Keratinocyte (primary cell): ENCODE data around the gene AGXT2. TPM values are rescaled to one million over a fixed set of nuclear protein-coding genes. Genes with fewer than 3 reads are reported as not detected.

Experiments
- DNase-seq: peaks from one replicate; pipeline ENCODE4 v3.0.0-alpha.2; 2011; ENCODE audit warnings: low read depth, missing footprints, low spot score
- FAIRE-seq: peaks from 2 replicates; lab custom pipeline; 2011; peaks lifted over from hg19 to GRCh38; lab: Jason Lieb, UNC
- H2AFZ ChIP-seq: 2 replicates; pipeline ENCODE4 v1.6.0; 2012; ENCODE audit warnings: low read length, control low read depth, inconsistent platforms; ENCODE audit not compliant: control insufficient read depth
- H3K27ac ChIP-seq: 2 replicates; pipeline ENCODE4 v1.5.1; 2011; ENCODE audit warnings: low read length; ENCODE audit not compliant: control insufficient read depth, insufficient read depth
- H3K27me3 ChIP-seq: 3 replicates; pipeline ENCODE4 v1.6.0; 2011; ENCODE audit warnings: low read length; ENCODE audit not compliant: control insufficient read depth, insufficient read depth; ENCODE audit errors: extremely low read depth
- H3K36me3 ChIP-seq, 2 experiments: 2 replicates in 1 of 2; 3 replicates in 1 of 2; pipeline ENCODE4 v1.5.1; 2011; ENCODE audit warnings: low read length in 2 of 2, mild to moderate bottlenecking in 1 of 2; ENCODE audit not compliant: control insufficient read depth in 2 of 2, insufficient read depth in 2 of 2; ENCODE audit errors: extremely low read depth in 1 of 2
- H3K4me1 ChIP-seq: 3 replicates; pipeline ENCODE4 v1.5.1; 2011; ENCODE audit warnings: low read length; ENCODE audit not compliant: control insufficient read depth, insufficient read depth; ENCODE audit errors: extremely low read depth
- H3K4me2 ChIP-seq: 3 replicates; pipeline ENCODE4 v1.6.0; 2011; ENCODE audit warnings: low read depth, low read length; ENCODE audit not compliant: control insufficient read depth, insufficient read depth; ENCODE audit errors: extremely low read depth
- H3K4me3 ChIP-seq, 3 experiments: fragments of 200-600 bp in 1 of 3; sonication (generic) in 1 of 3; 2 replicates in 2 of 3; 3 replicates in 1 of 3; pipeline ENCODE4 v1.5.1; 2011 to 2016; ENCODE audit warnings: low read length in 3 of 3, mild to moderate bottlenecking in 3 of 3, control low read depth in 2 of 3, inconsistent platforms in 1 of 3, low read depth in 1 of 3, mixed read lengths in 1 of 3, mixed run types in 1 of 3, moderate library complexity in 1 of 3; ENCODE audit not compliant: control insufficient read depth in 2 of 3, insufficient read depth in 2 of 3; ENCODE audit errors: extremely low read depth in 1 of 3
- H3K79me2 ChIP-seq: 2 replicates; pipeline ENCODE4 v1.6.0; 2012; ENCODE audit warnings: low read length; ENCODE audit not compliant: control insufficient read depth, insufficient read depth
- H3K9ac ChIP-seq: 3 replicates; pipeline ENCODE4 v1.6.0; 2011; ENCODE audit warnings: low read length; ENCODE audit not compliant: control insufficient read depth, insufficient read depth; ENCODE audit errors: extremely low read depth
- H3K9me1 ChIP-seq: 3 replicates; pipeline ENCODE4 v1.6.0; 2011; ENCODE audit warnings: low read length; ENCODE audit not compliant: control insufficient read depth, insufficient read depth; ENCODE audit errors: extremely low read depth
- H3K9me3 ChIP-seq: 2 replicates; pipeline ENCODE4 v1.5.1; 2012; ENCODE audit warnings: low read depth, low read length; ENCODE audit not compliant: control insufficient read depth
- H4K20me1 ChIP-seq: 3 replicates; pipeline ENCODE4 v1.6.0; 2011; ENCODE audit warnings: low read length; ENCODE audit not compliant: control insufficient read depth, insufficient read depth; ENCODE audit errors: extremely low read depth
- EZH2 ChIP-seq: IDR thresholded peaks from one replicate; pipeline ENCODE4 v1.6.1; 2012; ENCODE audit warnings: inconsistent platforms, mild to moderate bottlenecking, low read length, moderate library complexity
- dilution Hi-C: fragments of 300-500 bp; cut with MboI; formaldehyde crosslinking; loops from one replicate; pipeline ENCODE4 v1.7.0; 2020; ENCODE audit warnings: low sequenced_read_pairs; ENCODE audit not compliant: extremely low pct_ligation_motif_present
- polyA plus RNA-seq, 5 experiments: library from polyadenylated mRNA; depleted of rRNA in 3 of 5; stranded (reverse) in 3 of 5; stranded (forward) in 1 of 5; unstranded in 1 of 5; fragments of >200 nt; gene quantifications; 1 replicate in 1 of 5; 2 replicates in 3 of 5; 3 replicates in 1 of 5; pipeline versions ENCODE4 v1.2.1 to v1.2.3, GENCODE V29; 2011 to 2012; ENCODE audit warnings: missing spikeins in 2 of 5, low read depth in 1 of 5, low replicate concordance in 1 of 5
- TF ChIP-seq, protein P1 (sequence below), 3 experiments: IDR thresholded peaks in 1 of 3; conservative IDR thresholded peaks in 1 of 3; optimal IDR thresholded peaks in 1 of 3; 2 replicates in 2 of 3; 3 replicates in 1 of 3; pipeline versions ENCODE3 to v1.5.1; 2011; ENCODE audit warnings: low read length in 3 of 3, mild to moderate bottlenecking in 3 of 3, moderate library complexity in 2 of 3, control low read depth in 1 of 3, inconsistent platforms in 1 of 3; ENCODE audit not compliant: insufficient read depth in 2 of 3; ENCODE audit errors: extremely low read depth in 1 of 3

Gene AGXT2
- polyA plus RNA-seq, 1 donor (not counting 4 experiments of a cell fraction or from before 2014, with no cell fraction given): not detected

DNA sequence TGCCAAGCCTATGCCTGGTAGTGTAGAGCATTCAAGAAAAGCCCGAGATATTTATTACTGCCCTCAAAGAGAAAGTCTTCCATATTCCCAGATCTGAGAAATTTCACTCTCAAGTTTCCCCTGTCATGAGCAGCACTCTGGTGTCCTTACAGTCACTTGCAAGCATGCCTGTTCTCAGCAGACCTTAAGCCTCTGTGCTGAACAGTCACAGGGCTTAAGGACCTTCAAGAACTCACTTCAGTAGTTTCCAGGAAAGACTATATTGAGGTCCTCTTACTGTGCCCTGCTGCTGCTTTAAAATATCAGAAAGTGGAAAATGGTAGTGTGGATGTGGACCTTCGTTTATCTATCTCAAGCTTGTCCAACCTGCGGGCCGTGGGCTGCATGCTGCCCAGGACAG, 64.9 kb downstream of the AGXT2 start:
- Histone ChIP-seq H3K27me3 (no peaks in the 10 kb centered on the region), H4K20me1 (no peaks in the 10 kb centered on the region)

DNA sequence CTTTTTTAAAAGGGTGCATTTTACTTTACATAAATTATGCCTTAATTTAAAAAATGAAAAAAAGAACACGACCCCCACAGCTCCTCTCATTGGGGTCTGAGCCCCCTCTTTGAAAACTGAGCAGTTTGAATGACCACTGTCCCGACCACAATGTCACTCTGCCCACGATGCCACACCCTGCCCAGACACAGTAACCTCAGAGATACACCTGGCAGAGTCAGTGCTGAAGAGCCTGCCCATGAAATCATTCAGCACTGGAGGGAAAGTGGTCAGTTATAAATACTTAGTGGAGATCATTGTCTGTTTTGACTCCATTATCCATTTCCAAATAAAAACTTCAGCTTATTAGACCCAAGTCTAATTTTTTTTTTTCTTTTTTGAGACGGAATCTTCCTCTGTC, 69.1 kb downstream of the AGXT2 start:
- no peaks in the 10 kb centered on the region for H3K36me3 ChIP-seq
- no peak for FAIRE-seq
- H4K20me1 ChIP-seq: no peaks in the 10 kb centered on the region
- no peak overlapping the region for H3K9ac ChIP-seq
- H3K79me2 ChIP-seq: no peaks in the 10 kb centered on the region
- no peak overlapping the region for H3K4me3 ChIP-seq
- no peak for TF ChIP-seq EZH2
- TF ChIP-seq, protein P1, sequence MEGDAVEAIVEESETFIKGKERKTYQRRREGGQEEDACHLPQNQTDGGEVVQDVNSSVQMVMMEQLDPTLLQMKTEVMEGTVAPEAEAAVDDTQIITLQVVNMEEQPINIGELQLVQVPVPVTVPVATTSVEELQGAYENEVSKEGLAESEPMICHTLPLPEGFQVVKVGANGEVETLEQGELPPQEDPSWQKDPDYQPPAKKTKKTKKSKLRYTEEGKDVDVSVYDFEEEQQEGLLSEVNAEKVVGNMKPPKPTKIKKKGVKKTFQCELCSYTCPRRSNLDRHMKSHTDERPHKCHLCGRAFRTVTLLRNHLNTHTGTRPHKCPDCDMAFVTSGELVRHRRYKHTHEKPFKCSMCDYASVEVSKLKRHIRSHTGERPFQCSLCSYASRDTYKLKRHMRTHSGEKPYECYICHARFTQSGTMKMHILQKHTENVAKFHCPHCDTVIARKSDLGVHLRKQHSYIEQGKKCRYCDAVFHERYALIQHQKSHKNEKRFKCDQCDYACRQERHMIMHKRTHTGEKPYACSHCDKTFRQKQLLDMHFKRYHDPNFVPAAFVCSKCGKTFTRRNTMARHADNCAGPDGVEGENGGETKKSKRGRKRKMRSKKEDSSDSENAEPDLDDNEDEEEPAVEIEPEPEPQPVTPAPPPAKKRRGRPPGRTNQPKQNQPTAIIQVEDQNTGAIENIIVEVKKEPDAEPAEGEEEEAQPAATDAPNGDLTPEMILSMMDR (optimal IDR thresholded peaks at IDR 0.05 in 1 of 3, IDR thresholded peaks at IDR 0.05 in 1 of 3, conservative IDR thresholded peaks at IDR 0.05 in 1 of 3; ENCODE audit: extremely low read depth in 1 of 3, insufficient read depth in 2 of 3, low read length in 3 of 3): no peak
- H3K4me2 ChIP-seq: no peak overlapping the region
- H3K27ac ChIP-seq: no peak overlapping the region
- DNase-seq: no peak
- no peaks in the 10 kb centered on the region for H3K9me3 ChIP-seq
- H3K27me3 ChIP-seq: no peaks in the 10 kb centered on the region
- dilution Hi-C loops: no loop called here
- no peaks in the 10 kb centered on the region for H3K4me1 ChIP-seq
- H2AFZ ChIP-seq: no peak overlapping the region
- H3K9me1 ChIP-seq: no peaks in the 10 kb centered on the region

More for the DNA sequence above, 64.9 kb downstream of the AGXT2 start:
- H3K27ac ChIP-seq: no peak overlapping the region
- H3K9me1 ChIP-seq: no peaks in the 10 kb centered on the region
- no peaks in the 10 kb centered on the region for H3K4me1 ChIP-seq
- no peak overlapping the region for H3K4me3 ChIP-seq
- DNase-seq (no peak), FAIRE-seq (no peak)
- H3K36me3 ChIP-seq: no peaks in the 10 kb centered on the region
- no peak overlapping the region for H3K4me2 ChIP-seq
- dilution Hi-C loops: no loop called here
- no peaks in the 10 kb centered on the region for H3K79me2 ChIP-seq
- H3K9ac ChIP-seq: no peak overlapping the region
- H2AFZ ChIP-seq: no peak overlapping the region
- no peaks in the 10 kb centered on the region for H3K9me3 ChIP-seq
- TF ChIP-seq, protein P1 (optimal IDR thresholded peaks at IDR 0.05 in 1 of 3, IDR thresholded peaks at IDR 0.05 in 1 of 3, conservative IDR thresholded peaks at IDR 0.05 in 1 of 3; ENCODE audit: extremely low read depth in 1 of 3, insufficient read depth in 2 of 3, low read length in 3 of 3): no peak
- TF ChIP-seq EZH2: no peak
